ENCODE results near the gene HTR6.

The HTR6 gene

DNA sequence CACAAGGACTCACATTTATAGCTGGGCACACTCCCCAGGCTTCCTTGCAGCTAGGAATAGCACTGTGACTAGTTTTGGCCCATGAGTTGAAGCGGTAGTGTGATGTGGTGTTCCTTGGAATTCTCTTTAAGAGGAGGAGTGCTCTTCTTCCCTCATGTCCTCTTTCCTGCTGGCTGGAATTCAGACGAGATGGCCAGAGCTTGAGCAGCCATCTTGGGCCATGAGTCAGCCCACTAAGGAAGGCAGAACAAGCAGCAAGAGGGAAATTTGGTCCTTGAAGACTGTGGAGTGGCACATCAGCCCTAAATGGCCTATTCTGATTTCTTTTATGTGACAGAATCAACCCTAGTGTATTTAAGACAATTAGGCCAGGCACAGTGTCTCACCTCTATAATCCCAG is 20.0 kb downstream of the HTR6 start:
- in situ Hi-C loops (cut with MboI; ENCODE audit: low sequenced_read_pairs, unreplicated experiment), result no loop called here
- TF ChIP-seq, protein P1, sequence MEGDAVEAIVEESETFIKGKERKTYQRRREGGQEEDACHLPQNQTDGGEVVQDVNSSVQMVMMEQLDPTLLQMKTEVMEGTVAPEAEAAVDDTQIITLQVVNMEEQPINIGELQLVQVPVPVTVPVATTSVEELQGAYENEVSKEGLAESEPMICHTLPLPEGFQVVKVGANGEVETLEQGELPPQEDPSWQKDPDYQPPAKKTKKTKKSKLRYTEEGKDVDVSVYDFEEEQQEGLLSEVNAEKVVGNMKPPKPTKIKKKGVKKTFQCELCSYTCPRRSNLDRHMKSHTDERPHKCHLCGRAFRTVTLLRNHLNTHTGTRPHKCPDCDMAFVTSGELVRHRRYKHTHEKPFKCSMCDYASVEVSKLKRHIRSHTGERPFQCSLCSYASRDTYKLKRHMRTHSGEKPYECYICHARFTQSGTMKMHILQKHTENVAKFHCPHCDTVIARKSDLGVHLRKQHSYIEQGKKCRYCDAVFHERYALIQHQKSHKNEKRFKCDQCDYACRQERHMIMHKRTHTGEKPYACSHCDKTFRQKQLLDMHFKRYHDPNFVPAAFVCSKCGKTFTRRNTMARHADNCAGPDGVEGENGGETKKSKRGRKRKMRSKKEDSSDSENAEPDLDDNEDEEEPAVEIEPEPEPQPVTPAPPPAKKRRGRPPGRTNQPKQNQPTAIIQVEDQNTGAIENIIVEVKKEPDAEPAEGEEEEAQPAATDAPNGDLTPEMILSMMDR (IDR thresholded peaks at IDR 0.05; ENCODE audit: borderline replicate concordance, control extremely low read depth, extremely low read depth, insufficient read depth, missing control alignments), result no peak

DNA sequence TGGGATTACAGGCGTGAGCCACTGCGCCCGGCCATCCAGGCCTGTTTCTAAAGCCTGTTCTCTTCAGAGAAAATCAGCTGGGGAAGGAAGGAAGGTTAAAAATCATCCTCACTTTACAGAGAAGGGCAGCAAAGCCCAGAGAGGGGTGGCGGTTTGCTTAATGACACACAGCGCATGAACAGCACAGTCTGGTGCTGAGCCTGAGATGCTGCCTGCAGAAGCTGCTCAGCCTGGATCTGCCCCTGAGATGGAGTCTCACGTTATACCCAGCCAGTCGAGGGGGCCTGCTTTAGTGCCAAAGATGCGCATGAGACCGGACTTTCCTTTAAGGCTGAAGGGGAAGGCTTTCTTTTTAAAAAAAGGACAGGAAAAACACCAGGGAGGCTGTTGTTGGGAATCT is 21.3 kb downstream of the HTR6 start:
- TF ChIP-seq, protein P1 (IDR thresholded peaks at IDR 0.05; ENCODE audit: borderline replicate concordance, control extremely low read depth, extremely low read depth, insufficient read depth, missing control alignments), result no peak
- no peak for DNase-seq (ENCODE audit: low spot score)
- in situ Hi-C loops (cut with MboI; ENCODE audit: low sequenced_read_pairs, unreplicated experiment), result no loop called here

More for the DNA sequence above, 20.0 kb downstream of the HTR6 start:
- DNase-seq (ENCODE audit: low spot score), result no peak

DNA sequence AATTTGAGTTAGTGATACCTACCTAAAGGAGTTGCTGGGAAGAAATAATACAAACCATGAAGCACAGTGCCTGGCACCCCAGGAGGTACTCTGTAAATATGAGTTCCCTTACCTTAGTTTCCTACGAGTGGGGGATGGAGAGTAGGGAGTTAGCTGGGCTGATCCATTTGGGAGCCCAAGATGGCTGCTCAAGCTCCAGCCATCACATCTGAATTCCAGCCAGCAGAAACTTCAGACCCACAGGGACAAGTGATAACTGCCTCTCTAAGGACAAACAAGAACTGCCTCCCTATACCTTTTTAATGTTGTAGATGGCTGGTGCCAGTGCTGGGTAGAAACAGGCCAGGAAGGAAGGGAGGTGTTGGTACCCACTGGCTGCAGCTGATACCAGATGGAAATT is 22.7 kb downstream of the HTR6 start:
- in situ Hi-C loops (cut with MboI; ENCODE audit: low sequenced_read_pairs, unreplicated experiment), result no loop called here

DNA sequence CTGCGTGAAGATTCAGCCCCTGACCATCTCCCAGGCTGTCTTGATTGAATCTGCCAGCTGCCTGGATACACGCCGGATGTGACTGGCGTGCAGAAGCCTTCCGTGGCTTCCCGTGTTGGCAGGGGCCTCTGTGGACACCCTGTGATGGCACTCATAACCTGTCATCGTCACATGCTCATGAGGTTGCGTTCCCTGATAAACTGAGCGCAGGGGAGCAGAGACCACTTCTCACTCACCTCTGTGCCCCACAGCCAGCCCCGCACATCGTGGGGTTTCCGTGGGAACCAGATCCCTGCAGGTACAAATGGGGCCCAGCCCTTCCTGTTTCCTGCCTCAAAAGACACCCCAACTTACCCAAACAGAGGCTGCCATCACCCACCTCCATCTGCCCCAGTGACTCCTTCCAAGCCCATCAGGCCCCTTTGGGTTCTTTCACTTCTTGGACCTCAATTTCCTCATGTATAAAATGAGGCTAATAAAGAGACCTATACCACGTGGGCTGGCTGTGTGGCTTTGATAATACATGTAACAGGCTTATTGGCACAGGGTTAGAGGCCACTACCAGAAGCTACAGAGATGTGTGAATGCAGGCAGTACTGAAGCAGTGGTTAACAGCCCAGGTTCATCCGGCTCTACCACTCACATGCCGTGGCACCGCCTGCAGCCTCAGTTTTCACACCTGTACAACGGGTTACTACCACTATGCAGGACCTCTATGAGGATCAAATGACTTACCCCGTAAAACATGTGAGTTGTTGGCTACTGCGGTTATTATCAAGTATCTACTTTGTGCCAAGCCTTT is 23.6 kb downstream of the HTR6 start:
- no peak for DNase-seq (ENCODE audit: low spot score)
- TF ChIP-seq, protein P1 (IDR thresholded peaks at IDR 0.05; ENCODE audit: borderline replicate concordance, control extremely low read depth, extremely low read depth, insufficient read depth, missing control alignments), result no peak
- in situ Hi-C loops (cut with MboI; ENCODE audit: low sequenced_read_pairs, unreplicated experiment), result no loop called here

More for the DNA sequence above, 22.7 kb downstream of the HTR6 start:
- TF ChIP-seq, protein P1 (IDR thresholded peaks at IDR 0.05; ENCODE audit: borderline replicate concordance, control extremely low read depth, extremely low read depth, insufficient read depth, missing control alignments), result no peak
- no peak for DNase-seq (ENCODE audit: low spot score)

DNA sequence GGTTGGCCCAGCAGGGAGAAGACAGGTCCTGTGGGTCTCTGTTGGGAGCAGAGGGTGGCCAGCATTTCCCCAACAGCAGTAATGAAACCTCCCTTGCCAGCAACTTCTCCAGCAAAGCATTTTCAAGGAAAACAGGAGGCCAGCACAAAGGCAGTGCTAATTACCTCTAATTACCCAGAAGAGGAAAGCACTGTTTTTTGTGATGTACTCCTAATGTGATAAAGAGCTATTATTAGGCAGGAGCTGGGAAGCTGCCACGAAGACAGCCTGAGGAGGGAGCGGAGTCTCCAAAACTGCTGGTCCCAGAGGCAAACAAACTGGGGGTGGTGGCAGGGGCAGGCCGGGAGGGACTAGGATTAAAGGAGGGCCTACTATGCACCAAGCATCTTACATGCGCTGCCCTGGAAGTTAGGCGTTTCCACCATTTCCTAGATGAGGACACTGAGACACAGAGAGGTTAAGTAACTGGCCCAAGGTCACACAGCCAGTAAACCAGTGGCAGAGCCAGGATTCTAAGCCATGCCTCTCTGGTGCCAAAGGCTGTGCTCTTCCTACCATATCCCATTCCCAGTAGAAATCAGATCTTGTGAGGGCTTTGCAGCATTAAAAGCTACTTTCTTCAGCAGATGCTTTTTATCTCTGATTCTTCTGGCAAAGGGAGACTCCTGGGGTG is 24.5 kb downstream of the HTR6 start:
- TF ChIP-seq, protein P1 (IDR thresholded peaks at IDR 0.05; ENCODE audit: borderline replicate concordance, control extremely low read depth, extremely low read depth, insufficient read depth, missing control alignments), result no peak
- in situ Hi-C loops (cut with MboI; ENCODE audit: low sequenced_read_pairs, unreplicated experiment), result no loop called here

GRCh38 chr1:19689856-19690255 is 25.2 kb downstream of the HTR6 start:
- DNase-seq (ENCODE audit: low spot score), result no peak
- TF ChIP-seq, protein P1 (IDR thresholded peaks at IDR 0.05; ENCODE audit: borderline replicate concordance, control extremely low read depth, extremely low read depth, insufficient read depth, missing control alignments), result no peak
- in situ Hi-C loops (cut with MboI; ENCODE audit: low sequenced_read_pairs, unreplicated experiment), result no loop called here

More for the DNA sequence above, 24.5 kb downstream of the HTR6 start:
- no peak for DNase-seq (ENCODE audit: low spot score)
